ENCODE measurements around the gene PGS1. TPM values are rescaled to one million over a fixed set of nuclear protein-coding genes. Genes with fewer than 3 reads are reported as not detected.

Gene PGS1
- total RNA-seq, 4 donors from 2014 or later, result 24.1 to 53.0 (median 38.8) TPM

DNA sequence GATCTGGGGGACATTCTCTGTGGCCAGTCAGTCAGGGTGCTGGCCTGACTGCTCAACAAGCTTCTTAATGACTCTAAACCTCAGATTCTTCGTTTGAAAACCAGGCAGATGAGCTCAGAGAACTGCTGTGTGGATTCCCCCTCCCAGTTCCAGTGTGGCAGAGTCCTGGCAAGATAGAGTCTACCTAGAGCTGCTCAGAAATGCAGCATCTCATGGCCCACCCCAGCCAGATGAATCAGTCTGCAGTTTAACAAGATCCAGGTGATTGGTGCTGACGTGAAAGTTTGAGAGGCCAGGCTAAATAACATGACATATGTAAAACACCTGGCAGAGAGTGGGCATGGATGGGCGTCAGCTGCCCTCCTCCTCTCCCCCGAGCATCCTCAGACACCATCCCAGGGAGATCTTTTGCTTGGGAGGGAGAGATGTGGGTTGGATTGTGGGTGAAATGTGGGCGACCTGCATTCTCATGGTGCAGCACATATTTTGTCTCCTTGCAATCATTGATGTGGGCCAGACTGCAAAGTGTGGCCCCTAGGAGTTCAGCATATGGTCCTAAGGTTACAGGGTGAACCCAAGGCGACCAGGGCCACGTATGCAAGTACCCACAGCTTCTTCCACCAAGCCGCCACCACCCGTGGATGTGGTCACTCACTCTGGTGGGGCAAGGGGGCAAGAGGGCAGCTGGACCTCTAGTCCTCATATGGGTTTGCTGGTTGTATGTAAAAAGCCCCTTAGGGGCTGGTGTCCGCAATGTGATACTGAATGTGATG is 38.1 kb upstream of the PGS1 start:
- Histone ChIP-seq H3K27me3 (no peaks in the 10 kb centered on the region), H3K27ac (peak overlapping the region in 3 of 4 donors; percentile 96 to 99 (median 97)), H3K9me3 (no peaks in the 10 kb centered on the region), H3K36me3 (no peaks in the 10 kb centered on the region), H3K4me1 (peaks cover 5 to 45% (median 27%) of the 10 kb centered on the region in 3 donors), H3K4me3 (no peak overlapping the region)
- TF ChIP-seq POLR2AphosphoS5 (IDR thresholded peaks at IDR 0.05) (no peak), EP300 (IDR thresholded peaks at IDR 0.05) (no peak), POLR2A (IDR thresholded peaks at IDR 0.05) (no peak), CTCF (IDR thresholded peaks at IDR 0.05) (no peak)
- no peak for ATAC-seq
- 67 to 83% methylated on average over 3 to 4 of the region's 10 CpGs for WGBS, 2 donors (ENCODE audit: low coverage in 1 of 2)

DNA sequence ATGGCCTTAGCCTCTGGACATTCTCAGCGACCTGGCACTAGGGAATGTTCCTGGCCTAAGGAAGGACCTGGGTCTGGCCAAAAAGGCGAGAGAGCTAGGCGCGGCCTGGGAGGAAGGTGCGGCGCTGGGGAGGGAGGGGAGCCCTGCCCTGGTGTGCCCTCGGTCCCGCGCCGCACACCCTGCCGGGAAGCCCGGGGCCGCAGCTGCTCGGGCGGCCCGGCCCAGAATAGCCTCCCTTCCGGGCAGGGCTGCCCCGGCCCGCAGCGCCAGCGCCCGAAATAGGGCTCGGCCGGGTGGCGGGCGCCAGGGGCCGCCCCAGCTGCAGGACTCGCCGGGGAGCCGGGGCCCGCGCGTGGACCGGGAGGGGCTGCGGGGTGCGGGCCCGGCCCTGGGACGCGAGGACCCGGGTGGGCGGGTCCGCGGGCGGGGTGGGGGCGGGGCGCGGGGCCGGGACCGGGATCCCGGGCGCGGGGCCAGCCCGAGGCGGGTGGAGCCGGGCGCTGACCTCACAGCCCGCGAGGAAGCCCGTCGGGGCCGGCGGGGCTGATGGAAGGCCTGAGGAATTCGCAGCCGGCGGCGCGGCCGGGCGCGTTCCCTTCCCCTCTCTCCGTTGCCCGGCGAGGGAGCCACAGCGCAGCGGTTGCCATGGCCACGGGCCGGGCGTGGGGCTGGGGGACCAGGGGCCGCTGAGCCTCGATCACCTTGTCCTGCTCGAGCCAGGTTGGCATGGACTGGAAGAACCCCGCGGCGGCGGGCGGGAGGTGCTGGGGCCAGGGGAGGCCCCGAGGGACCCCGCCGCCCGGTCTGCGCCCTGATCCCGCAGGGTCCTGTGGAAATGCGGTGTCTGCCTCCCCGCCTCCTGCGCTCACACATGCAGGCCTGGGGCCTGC is 36.6 kb upstream of the PGS1 start:
- peaks cover 5 to 59% (median 29%) of the 10 kb centered on the region in 3 donors for H3K4me1 ChIP-seq
- 0% methylated on average over 1 of the region's 95 CpGs; no CpG with 5 or more reads in 1 of the 2 donors for WGBS, 2 donors (ENCODE audit: low coverage in 1 of 2)
- H3K9me3 ChIP-seq, result no peaks in the 10 kb centered on the region
- no peaks in the 10 kb centered on the region for H3K36me3 ChIP-seq
- H3K4me3 ChIP-seq, result peak overlapping the region; percentile 23 to 52
- H3K27ac ChIP-seq, result peak overlapping the region; percentile 96 to 99 (median 97)
- H3K27me3 ChIP-seq, result no peaks in the 10 kb centered on the region
- ATAC-seq, result peak; percentile 80
- TF ChIP-seq POLR2A (IDR thresholded peaks at IDR 0.05) (peak; percentile 34 to 67), EP300 (IDR thresholded peaks at IDR 0.05) (no peak), CTCF (IDR thresholded peaks at IDR 0.05) (peak in 3 of 4 experiments; percentile 4 to 36 (median 13)), POLR2AphosphoS5 (IDR thresholded peaks at IDR 0.05) (peak; percentile 84)

GRCh38 chr17:78342449-78343186 is 35.8 kb upstream of the PGS1 start:
- Histone ChIP-seq H3K27ac (peak overlapping the region; percentile 96 to 99 (median 97)), H3K4me1 (peaks cover 5 to 59% (median 29%) of the 10 kb centered on the region in 3 donors), H3K4me3 (peak overlapping the region; percentile 23 to 52), H3K36me3 (no peaks in the 10 kb centered on the region), H3K27me3 (no peaks in the 10 kb centered on the region), H3K9me3 (no peaks in the 10 kb centered on the region)
- 0 to 13% methylated on average over 7 of the region's 26 CpGs for WGBS, 2 donors (ENCODE audit: low coverage in 1 of 2)
- TF ChIP-seq POLR2A (IDR thresholded peaks at IDR 0.05), result no peak
- peak; percentile 28 for TF ChIP-seq POLR2AphosphoS5 (IDR thresholded peaks at IDR 0.05)
- ATAC-seq, result peak; percentile 71

GRCh38 chr17:78343187-78343542 is 35.3 kb upstream of the PGS1 start:
- Histone ChIP-seq H3K4me1 (peaks cover 5 to 59% (median 29%) of the 10 kb centered on the region in 3 donors), H3K9me3 (no peaks in the 10 kb centered on the region), H3K36me3 (no peaks in the 10 kb centered on the region), H3K27ac (peak overlapping the region; percentile 96 to 99 (median 97)), H3K4me3 (peak overlapping the region in 1 of 2 donors; percentile 52), H3K27me3 (no peaks in the 10 kb centered on the region)
- TF ChIP-seq POLR2AphosphoS5 (IDR thresholded peaks at IDR 0.05), result peak; percentile 55
- TF ChIP-seq EP300 (IDR thresholded peaks at IDR 0.05), result no peak
- TF ChIP-seq CTCF (IDR thresholded peaks at IDR 0.05), result peak in 1 of 4 experiments; percentile 10
- WGBS, 2 donors (ENCODE audit: low coverage in 1 of 2), result no CpG with 5 or more reads among the region's 5 CpGs
- peak; percentile 53 for ATAC-seq
